Measurements from ENCODE around the gene RAB23. TPM values are rescaled to one million over a fixed set of nuclear protein-coding genes. Genes with fewer than 3 reads are reported as not detected.

Gene RAB23
- total RNA-seq, 2 donors from 2014 or later: 43.7 to 44.7 TPM

DNA sequence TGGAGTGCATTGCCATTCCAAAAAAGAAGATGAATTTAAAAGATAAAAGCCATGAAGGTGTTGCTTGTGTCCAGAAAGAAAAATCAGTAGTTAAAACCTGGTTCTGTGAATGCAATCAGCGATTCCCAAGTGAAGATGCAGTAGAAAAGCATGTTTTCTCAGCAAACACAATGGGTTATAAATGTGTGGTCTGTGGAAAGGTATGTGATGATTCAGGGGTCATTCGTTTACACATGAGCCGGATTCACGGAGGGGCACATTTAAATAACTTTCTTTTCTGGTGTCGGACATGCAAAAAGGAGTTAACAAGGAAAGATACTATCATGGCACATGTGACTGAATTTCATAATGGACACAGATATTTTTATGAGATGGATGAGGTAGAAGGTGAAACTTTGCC lies 74.7 kb downstream of the RAB23 start:
- Histone ChIP-seq H3K4me1 (ENCODE audit: control insufficient read depth in 1 of 2, low read depth in 2 of 2) (no peaks in the 10 kb centered on the region), H3K36me3 (peaks cover 9% of the 10 kb centered on the region), H3K4me3 (no peak overlapping the region), H3K27ac (no peak overlapping the region), H3K9me3 (no peaks in the 10 kb centered on the region), H3K27me3 (replicated peaks; ENCODE audit: insufficient read depth) (no peaks in the 10 kb centered on the region)
- ATAC-seq (ENCODE audit: insufficient number of reproducible peaks, low FRiP score, low read depth) (no peak), DNase-seq (ENCODE audit: low spot score) (no peak)
- TF ChIP-seq, protein P1, sequence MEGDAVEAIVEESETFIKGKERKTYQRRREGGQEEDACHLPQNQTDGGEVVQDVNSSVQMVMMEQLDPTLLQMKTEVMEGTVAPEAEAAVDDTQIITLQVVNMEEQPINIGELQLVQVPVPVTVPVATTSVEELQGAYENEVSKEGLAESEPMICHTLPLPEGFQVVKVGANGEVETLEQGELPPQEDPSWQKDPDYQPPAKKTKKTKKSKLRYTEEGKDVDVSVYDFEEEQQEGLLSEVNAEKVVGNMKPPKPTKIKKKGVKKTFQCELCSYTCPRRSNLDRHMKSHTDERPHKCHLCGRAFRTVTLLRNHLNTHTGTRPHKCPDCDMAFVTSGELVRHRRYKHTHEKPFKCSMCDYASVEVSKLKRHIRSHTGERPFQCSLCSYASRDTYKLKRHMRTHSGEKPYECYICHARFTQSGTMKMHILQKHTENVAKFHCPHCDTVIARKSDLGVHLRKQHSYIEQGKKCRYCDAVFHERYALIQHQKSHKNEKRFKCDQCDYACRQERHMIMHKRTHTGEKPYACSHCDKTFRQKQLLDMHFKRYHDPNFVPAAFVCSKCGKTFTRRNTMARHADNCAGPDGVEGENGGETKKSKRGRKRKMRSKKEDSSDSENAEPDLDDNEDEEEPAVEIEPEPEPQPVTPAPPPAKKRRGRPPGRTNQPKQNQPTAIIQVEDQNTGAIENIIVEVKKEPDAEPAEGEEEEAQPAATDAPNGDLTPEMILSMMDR (IDR thresholded peaks at IDR 0.05): no peak

DNA sequence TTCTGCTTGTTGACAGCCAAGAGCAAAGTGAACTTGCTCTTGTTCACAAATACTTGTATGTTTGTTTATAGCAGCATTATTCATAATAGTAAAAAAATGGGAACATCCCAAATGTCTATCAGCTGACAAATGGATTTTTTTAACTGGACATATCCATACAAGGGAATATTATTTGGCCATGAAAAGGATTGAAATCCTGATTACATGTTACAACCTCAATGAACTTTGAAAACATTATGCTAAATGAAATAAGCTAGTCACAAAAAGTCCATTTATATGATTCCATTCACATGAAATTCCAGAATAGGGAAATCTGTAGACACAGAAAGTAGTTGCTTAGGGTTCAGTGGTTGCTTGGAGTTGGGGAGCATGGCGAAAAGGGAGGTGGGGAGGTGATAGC lies 78.4 kb downstream of the RAB23 start:
- no peak for DNase-seq (ENCODE audit: low spot score)
- TF ChIP-seq, protein P1 (IDR thresholded peaks at IDR 0.05): no peak
- peaks cover 10% of the 10 kb centered on the region for H3K36me3 ChIP-seq
- no peak for ATAC-seq (ENCODE audit: insufficient number of reproducible peaks, low FRiP score, low read depth)
- no peaks in the 10 kb centered on the region for H3K9me3 ChIP-seq
- no peak overlapping the region for H3K27ac ChIP-seq
- no peaks in the 10 kb centered on the region for H3K27me3 ChIP-seq (replicated peaks; ENCODE audit: insufficient read depth)
- H3K4me1 ChIP-seq (ENCODE audit: control insufficient read depth in 1 of 2, low read depth in 2 of 2): no peaks in the 10 kb centered on the region
- no peak overlapping the region for H3K4me3 ChIP-seq

DNA sequence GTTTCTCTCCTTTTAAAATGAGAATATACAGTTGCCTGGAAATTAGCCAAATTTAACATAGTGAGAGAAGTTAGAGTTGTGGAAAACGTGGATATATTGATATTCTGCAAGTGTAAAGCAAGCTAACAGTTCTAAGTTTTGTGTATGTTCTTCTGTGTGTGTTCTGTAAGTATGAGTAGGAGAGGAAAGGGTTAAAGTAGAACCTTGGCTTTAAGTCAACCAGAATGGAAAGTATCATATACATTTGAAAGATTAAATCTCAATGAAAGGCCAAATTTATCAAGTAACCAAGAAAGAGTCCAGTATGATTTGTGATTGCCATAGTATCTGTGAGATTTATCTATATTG lies 80.0 kb downstream of the RAB23 start:
- H3K36me3 ChIP-seq: peaks cover 3% of the 10 kb centered on the region
- H3K4me3 ChIP-seq: no peak overlapping the region
- no peak overlapping the region for H3K27ac ChIP-seq
- TF ChIP-seq, protein P1 (IDR thresholded peaks at IDR 0.05): no peak
- H3K4me1 ChIP-seq (ENCODE audit: control insufficient read depth in 1 of 2, low read depth in 2 of 2): no peaks in the 10 kb centered on the region
- H3K9me3 ChIP-seq: no peaks in the 10 kb centered on the region
- DNase-seq (ENCODE audit: low spot score): no peak
- ATAC-seq (ENCODE audit: insufficient number of reproducible peaks, low FRiP score, low read depth): no peak
- no peaks in the 10 kb centered on the region for H3K27me3 ChIP-seq (replicated peaks; ENCODE audit: insufficient read depth)

DNA sequence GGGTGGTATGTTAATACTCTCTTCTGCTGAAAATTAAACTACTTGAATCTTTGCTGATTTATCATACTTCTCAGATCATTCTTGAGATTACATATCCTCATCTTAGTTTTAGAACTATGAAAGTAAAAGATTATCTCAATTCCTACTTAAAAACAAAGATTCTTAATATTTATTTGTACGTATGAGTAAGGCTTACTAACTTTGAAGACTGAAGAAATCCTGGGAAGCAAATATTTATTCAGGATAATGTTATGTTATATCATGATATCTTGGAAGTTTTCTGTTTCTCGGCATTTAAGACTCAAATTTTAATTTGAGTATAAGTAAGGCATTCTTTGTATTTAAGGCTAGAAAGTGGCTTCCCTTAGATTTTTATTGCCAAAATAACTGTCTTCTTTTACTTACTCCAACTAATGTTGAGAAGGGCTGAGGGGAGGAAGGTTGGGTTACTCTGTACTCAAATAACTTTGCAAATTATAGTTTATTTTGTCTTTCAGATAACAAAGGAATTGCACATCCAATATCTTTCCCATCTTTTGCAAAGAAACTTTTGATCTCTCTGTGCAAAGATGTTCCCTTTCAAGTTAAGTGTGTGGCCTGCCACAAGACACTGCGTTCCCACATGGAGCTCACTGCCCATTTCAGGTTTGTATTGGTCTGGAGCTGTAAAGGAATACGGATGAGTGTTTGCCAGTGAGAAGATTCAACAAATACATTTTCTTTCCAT lies 80.5 kb downstream of the RAB23 start:
- H3K27me3 ChIP-seq (replicated peaks; ENCODE audit: insufficient read depth): no peaks in the 10 kb centered on the region
- no peaks in the 10 kb centered on the region for H3K9me3 ChIP-seq
- no peak overlapping the region for H3K27ac ChIP-seq
- no peak for ATAC-seq (ENCODE audit: insufficient number of reproducible peaks, low FRiP score, low read depth)
- DNase-seq (ENCODE audit: low spot score): no peak
- peaks cover 3% of the 10 kb centered on the region for H3K36me3 ChIP-seq
- H3K4me1 ChIP-seq (ENCODE audit: control insufficient read depth in 1 of 2, low read depth in 2 of 2): no peaks in the 10 kb centered on the region
- no peak overlapping the region for H3K4me3 ChIP-seq
- TF ChIP-seq, protein P1 (IDR thresholded peaks at IDR 0.05): no peak

DNA sequence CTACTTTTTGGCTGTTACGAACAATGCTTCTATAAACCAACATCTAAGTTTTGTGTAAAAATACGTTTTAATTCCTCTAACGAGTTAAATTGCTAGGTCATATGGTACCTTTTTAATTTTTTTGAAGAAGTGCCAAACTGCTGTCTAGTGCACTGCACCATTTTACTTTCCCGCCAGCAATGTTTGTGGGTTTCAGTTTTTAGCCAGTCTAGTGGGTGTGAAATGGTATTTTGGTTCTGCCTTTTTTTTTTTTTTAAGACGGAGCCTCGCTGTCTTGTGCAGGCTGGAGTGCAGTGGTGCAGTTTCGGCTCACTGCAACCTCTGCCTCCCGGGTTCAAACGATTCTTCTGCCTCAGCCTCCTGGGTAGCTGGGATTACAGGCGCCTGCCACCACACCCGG lies 84.1 kb downstream of the RAB23 start:
- no peak for ATAC-seq (ENCODE audit: insufficient number of reproducible peaks, low FRiP score, low read depth)
- Histone ChIP-seq H3K4me1 (ENCODE audit: control insufficient read depth in 1 of 2, low read depth in 2 of 2) (no peaks in the 10 kb centered on the region), H3K9me3 (no peaks in the 10 kb centered on the region), H3K4me3 (no peak overlapping the region), H3K27me3 (replicated peaks; ENCODE audit: insufficient read depth) (no peaks in the 10 kb centered on the region), H3K27ac (no peak overlapping the region), H3K36me3 (peaks cover 16% of the 10 kb centered on the region)
- TF ChIP-seq, protein P1 (IDR thresholded peaks at IDR 0.05): no peak
- no peak for DNase-seq (ENCODE audit: low spot score)

Measured in thoracic aorta (tissue), 2 donors.